Liver (tissue), 9 donors: ENCODE data around the gene TUBA4B. TPM values are rescaled to one million over a fixed set of nuclear protein-coding genes. Genes with fewer than 3 reads are reported as not detected.

Experiments
- DNase-seq: peaks from one replicate; pipeline ENCODE4 v3.0.0-alpha.2; 2017; ENCODE audit warnings: low spot score
- H3K27ac ChIP-seq, 2 donors: one replicate each; pipeline ENCODE4 v1.7.0; 2013; ENCODE audit warnings: inconsistent platforms in 2 of 2, low read length in 2 of 2, control low read depth in 1 of 2, low read depth in 1 of 2, mild to moderate bottlenecking in 1 of 2
- H3K27me3 ChIP-seq, 4 donors: one replicate each; pipeline versions ENCODE4 v1.6.1 to v1.7.0; 2013; ENCODE audit warnings: low read length in 3 of 4, inconsistent platforms in 1 of 4, mild to moderate bottlenecking in 1 of 4, moderate library complexity in 1 of 4; ENCODE audit not compliant: control insufficient read depth in 4 of 4, insufficient read depth in 4 of 4
- H3K36me3 ChIP-seq, 4 donors: one replicate each; pipeline versions ENCODE4 v1.6.1 to v1.7.0; 2013; ENCODE audit warnings: low read length in 3 of 4, mild to moderate bottlenecking in 3 of 4, low read depth in 1 of 4, moderate library complexity in 1 of 4; ENCODE audit not compliant: control insufficient read depth in 4 of 4, insufficient read depth in 3 of 4
- H3K4me1 ChIP-seq, 4 donors: one replicate each; pipeline versions ENCODE4 v1.6.1 to v1.7.0; 2013; ENCODE audit warnings: low read length in 3 of 4, mild to moderate bottlenecking in 3 of 4, moderate library complexity in 1 of 4; ENCODE audit not compliant: control insufficient read depth in 4 of 4, insufficient read depth in 4 of 4
- H3K4me3 ChIP-seq, 3 donors: one replicate each; pipeline versions ENCODE4 v1.6.1 to v1.7.0; 2013; ENCODE audit warnings: low read length in 3 of 3, control low read depth in 1 of 3, low read depth in 1 of 3, mild to moderate bottlenecking in 1 of 3
- H3K9ac ChIP-seq, 2 donors: one replicate each; pipeline ENCODE4 v1.7.0; 2013; ENCODE audit warnings: low read length in 2 of 2, mild to moderate bottlenecking in 2 of 2, moderate library complexity in 2 of 2, control low read depth in 1 of 2, low read depth in 1 of 2
- H3K9me3 ChIP-seq, 4 donors: one replicate each; pipeline versions ENCODE4 v1.6.1 to v1.7.0; 2013; ENCODE audit warnings: low read length in 3 of 4; ENCODE audit not compliant: control insufficient read depth in 4 of 4
- ATF3 ChIP-seq: IDR thresholded peaks from 2 replicates; pipeline ENCODE4 v1.6.1; 2016; ENCODE audit warnings: antibody characterized with exemption
- EGR1 ChIP-seq, 2 donors: IDR thresholded peaks; 2 replicates each; pipeline ENCODE4 v1.6.1; 2016 to 2018; ENCODE audit warnings: antibody characterized with exemption in 2 of 2, low read depth in 2 of 2
- FOXA1 ChIP-seq: IDR thresholded peaks from 2 replicates; pipeline ENCODE4 v1.6.1; 2016; ENCODE audit warnings: antibody characterized with exemption
- FOXA2 ChIP-seq: IDR thresholded peaks from 2 replicates; pipeline ENCODE4 v1.6.1; 2016; ENCODE audit warnings: antibody characterized with exemption
- GABPA ChIP-seq, 2 donors: IDR thresholded peaks in 1 of 2; conservative IDR thresholded peaks in 1 of 2; 2 replicates each; pipeline ENCODE4 v1.6.1; 2016; ENCODE audit warnings: antibody characterized with exemption in 2 of 2, mild to moderate bottlenecking in 1 of 2, moderate library complexity in 1 of 2
- HNF4A ChIP-seq, 2 donors: conservative IDR thresholded peaks; 2 replicates each; pipeline ENCODE4 v1.6.1; 2016; ENCODE audit warnings: antibody characterized with exemption in 2 of 2, mild to moderate bottlenecking in 2 of 2
- HNF4G ChIP-seq: IDR thresholded peaks from 2 replicates; pipeline ENCODE4 v1.6.1; 2016; ENCODE audit warnings: antibody characterized with exemption
- JUND ChIP-seq, 2 donors: IDR thresholded peaks; 2 replicates each; pipeline ENCODE4 v1.6.1; 2016; ENCODE audit warnings: antibody characterized with exemption in 2 of 2
- MAX ChIP-seq: IDR thresholded peaks from 2 replicates; pipeline ENCODE4 v1.6.1; 2016; ENCODE audit warnings: antibody characterized with exemption
- NR2F2 ChIP-seq: IDR thresholded peaks from 2 replicates; pipeline ENCODE4 v1.6.1; 2016; ENCODE audit warnings: antibody characterized with exemption
- RAD21 ChIP-seq, 2 donors: IDR thresholded peaks; 2 replicates each; pipeline ENCODE4 v1.6.1; 2016; ENCODE audit warnings: antibody characterized with exemption in 2 of 2, mild to moderate bottlenecking in 2 of 2
- REST ChIP-seq: IDR thresholded peaks from 2 replicates; pipeline ENCODE4 v1.6.1; 2016; ENCODE audit warnings: antibody characterized with exemption, mild to moderate bottlenecking
- RXRA ChIP-seq, 2 donors: IDR thresholded peaks; 2 replicates each; pipeline ENCODE4 v1.6.1; 2017 to 2018; ENCODE audit warnings: antibody characterized with exemption in 2 of 2, mild to moderate bottlenecking in 1 of 2
- SP1 ChIP-seq: IDR thresholded peaks from 2 replicates; pipeline ENCODE4 v1.6.1; 2018; ENCODE audit warnings: antibody characterized with exemption, mild to moderate bottlenecking
- TAF1 ChIP-seq: conservative IDR thresholded peaks from 2 replicates; pipeline ENCODE4 v1.6.1; 2016; ENCODE audit warnings: antibody characterized with exemption, mild to moderate bottlenecking
- YY1 ChIP-seq: IDR thresholded peaks from 2 replicates; pipeline ENCODE4 v1.6.1; 2016; ENCODE audit warnings: antibody characterized with exemption, mild to moderate bottlenecking
- WGBS: extraction: QIAGEN DNeasy Blood & Tissue Kit; methylation state at CpG from one replicate; pipeline ENCODE4 v1.1.7; 2013; 5-methylcytosine and 5-hydroxymethylcytosine counted together
- polyA plus RNA-seq, 2 donors: library from polyadenylated mRNA; stranded (reverse) in 1 of 2; unstranded in 1 of 2; fragments of 200-250 nt in 1 of 2; fragments of >200 nt in 1 of 2; fragmentation: Nextera tagmentation in 1 of 2; extraction: Ambion mirVana in 1 of 2; gene quantifications; one replicate each; pipeline versions ENCODE4 v1.2.1 to v1.2.3, GENCODE V29; 2013 to 2015
- total RNA-seq, 2 donors: library from RNA; depleted of rRNA; stranded (reverse); fragments of >200 nt; gene quantifications; one replicate each; pipeline ENCODE4 v1.2.3, GENCODE V29; 2014
- TF ChIP-seq, protein P1 (sequence below): fragments of 150-350 bp; IDR thresholded peaks from 2 replicates; pipeline ENCODE4 v1.5.1; 2017; ENCODE audit warnings: improper control_type of control experiment, low read depth, low read length; ENCODE audit not compliant: missing input control
- TF ChIP-seq, protein P2 (sequence below): IDR thresholded peaks from 2 replicates; pipeline ENCODE4 v1.6.1; 2016; ENCODE audit warnings: antibody characterized with exemption
- donor health status: healthy.
- donor health status: healthy.
- donor health status: healthy.
- donor health status: healthy.
- donor health status: healthy.

Gene TUBA4B
- total and polyA plus RNA-seq, 4 donors, result 0.08 to 0.20 (median 0.19) TPM; not detected in 1

DNA sequence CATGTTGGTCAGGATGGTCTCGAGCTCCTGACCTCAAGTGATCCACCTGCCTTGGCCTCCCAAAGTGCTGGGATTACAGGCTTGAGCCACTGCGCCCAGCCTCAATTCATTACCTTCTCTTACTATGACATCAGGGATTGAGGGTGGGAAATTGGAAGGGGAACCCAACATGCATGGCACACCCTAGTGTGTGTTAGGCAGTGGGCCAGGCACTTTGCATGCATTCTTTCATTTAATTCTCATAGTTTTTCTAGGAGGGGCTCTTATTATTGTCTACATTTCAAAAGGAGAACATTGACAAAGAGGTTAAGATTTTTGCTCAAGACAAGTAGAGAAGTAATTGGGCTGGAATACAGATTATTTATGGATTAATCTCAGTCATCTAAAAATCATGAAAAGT is 15.3 kb downstream of the TUBA4B start:
- TF ChIP-seq YY1 (no peak), FOXA2 (no peak), FOXA1 (no peak), GABPA (IDR thresholded peaks at IDR 0.05 in 1 of 2, conservative IDR thresholded peaks at IDR 0.05 in 1 of 2) (no peak)
- H3K4me3 ChIP-seq, result no peak overlapping the region
- WGBS, result 91% methylated on average over 2 of the region's 2 CpGs
- no peak overlapping the region for H3K9ac ChIP-seq
- DNase-seq, result no peak
- no peaks in the 10 kb centered on the region for H3K9me3 ChIP-seq
- H3K27ac ChIP-seq, result no peak overlapping the region
- no peaks in the 10 kb centered on the region for H3K36me3 ChIP-seq
- H3K4me1 ChIP-seq, result peaks cover 6 to 16% (median 12%) of the 10 kb centered on the region in 4 donors
- H3K27me3 ChIP-seq, result no peaks in the 10 kb centered on the region

DNA sequence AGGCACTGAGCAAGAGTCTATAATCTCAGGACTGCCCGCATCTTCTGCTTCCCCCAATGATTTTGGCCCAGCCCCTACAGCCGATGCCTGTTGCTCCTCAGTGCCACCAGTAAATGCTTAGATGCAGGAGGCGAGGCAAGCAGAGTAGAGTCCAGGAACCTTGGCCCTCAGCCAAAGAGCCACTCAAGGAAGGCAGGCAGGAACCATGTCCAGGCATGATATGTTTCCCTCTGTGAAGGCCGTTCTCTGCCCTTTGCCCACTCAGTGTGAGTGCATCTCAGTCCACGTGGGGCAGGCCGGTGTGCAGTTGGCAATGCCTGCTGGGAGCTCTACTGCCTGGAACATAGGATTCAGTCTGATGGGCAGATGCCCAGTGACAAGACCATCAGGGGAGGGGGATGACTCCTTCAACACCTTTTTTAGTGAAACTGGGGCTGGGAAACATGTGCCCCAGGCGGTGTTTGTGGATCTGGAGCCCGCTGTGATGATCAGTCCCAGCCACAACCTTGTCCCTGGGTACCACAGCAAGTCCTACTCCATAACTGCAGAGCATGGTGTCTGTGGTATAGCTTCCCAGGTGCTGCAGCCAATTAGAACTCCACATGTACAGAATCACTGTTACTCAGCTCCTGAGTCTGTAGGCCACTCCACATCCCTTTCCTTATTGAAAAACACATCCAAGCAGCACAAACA is 16.5 kb downstream of the TUBA4B start:
- Histone ChIP-seq H3K36me3 (no peaks in the 10 kb centered on the region), H3K9ac (no peak overlapping the region), H3K27ac (no peak overlapping the region), H3K27me3 (no peaks in the 10 kb centered on the region), H3K4me1 (peaks cover 6 to 16% (median 12%) of the 10 kb centered on the region in 4 donors), H3K9me3 (no peaks in the 10 kb centered on the region), H3K4me3 (no peak overlapping the region)
- 44% methylated on average over 8 of the region's 8 CpGs for WGBS
- TF ChIP-seq NR2F2 (no peak), MAX (peak; percentile 41), JUND (IDR thresholded peaks at IDR 0.05) (no peak), EGR1 (IDR thresholded peaks at IDR 0.05; ENCODE audit: low read depth in 2 of 2) (peak in 1 of 2 donors; percentile 14), TAF1 (no peak), RAD21 (IDR thresholded peaks at IDR 0.05) (peak in 1 of 2 donors; percentile 45), FOXA2 (no peak), FOXA1 (no peak), ATF3 (no peak), HNF4A (conservative IDR thresholded peaks at IDR 0.05) (peak; percentile 85 to 88), GABPA (IDR thresholded peaks at IDR 0.05 in 1 of 2, conservative IDR thresholded peaks at IDR 0.05 in 1 of 2) (peak in 1 of 2 donors; percentile 20), SP1 (peak; percentile 83), REST (no peak), YY1 (peak; percentile 36), HNF4G (peak; percentile 67), RXRA (IDR thresholded peaks at IDR 0.05) (peak; percentile 79 to 85)
- TF ChIP-seq, protein P1, sequence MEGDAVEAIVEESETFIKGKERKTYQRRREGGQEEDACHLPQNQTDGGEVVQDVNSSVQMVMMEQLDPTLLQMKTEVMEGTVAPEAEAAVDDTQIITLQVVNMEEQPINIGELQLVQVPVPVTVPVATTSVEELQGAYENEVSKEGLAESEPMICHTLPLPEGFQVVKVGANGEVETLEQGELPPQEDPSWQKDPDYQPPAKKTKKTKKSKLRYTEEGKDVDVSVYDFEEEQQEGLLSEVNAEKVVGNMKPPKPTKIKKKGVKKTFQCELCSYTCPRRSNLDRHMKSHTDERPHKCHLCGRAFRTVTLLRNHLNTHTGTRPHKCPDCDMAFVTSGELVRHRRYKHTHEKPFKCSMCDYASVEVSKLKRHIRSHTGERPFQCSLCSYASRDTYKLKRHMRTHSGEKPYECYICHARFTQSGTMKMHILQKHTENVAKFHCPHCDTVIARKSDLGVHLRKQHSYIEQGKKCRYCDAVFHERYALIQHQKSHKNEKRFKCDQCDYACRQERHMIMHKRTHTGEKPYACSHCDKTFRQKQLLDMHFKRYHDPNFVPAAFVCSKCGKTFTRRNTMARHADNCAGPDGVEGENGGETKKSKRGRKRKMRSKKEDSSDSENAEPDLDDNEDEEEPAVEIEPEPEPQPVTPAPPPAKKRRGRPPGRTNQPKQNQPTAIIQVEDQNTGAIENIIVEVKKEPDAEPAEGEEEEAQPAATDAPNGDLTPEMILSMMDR, result peak; percentile 3
- TF ChIP-seq, protein P2, sequence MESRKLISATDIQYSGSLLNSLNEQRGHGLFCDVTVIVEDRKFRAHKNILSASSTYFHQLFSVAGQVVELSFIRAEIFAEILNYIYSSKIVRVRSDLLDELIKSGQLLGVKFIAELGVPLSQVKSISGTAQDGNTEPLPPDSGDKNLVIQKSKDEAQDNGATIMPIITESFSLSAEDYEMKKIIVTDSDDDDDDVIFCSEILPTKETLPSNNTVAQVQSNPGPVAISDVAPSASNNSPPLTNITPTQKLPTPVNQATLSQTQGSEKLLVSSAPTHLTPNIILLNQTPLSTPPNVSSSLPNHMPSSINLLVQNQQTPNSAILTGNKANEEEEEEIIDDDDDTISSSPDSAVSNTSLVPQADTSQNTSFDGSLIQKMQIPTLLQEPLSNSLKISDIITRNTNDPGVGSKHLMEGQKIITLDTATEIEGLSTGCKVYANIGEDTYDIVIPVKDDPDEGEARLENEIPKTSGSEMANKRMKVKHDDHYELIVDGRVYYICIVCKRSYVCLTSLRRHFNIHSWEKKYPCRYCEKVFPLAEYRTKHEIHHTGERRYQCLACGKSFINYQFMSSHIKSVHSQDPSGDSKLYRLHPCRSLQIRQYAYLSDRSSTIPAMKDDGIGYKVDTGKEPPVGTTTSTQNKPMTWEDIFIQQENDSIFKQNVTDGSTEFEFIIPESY, result no peak
- DNase-seq, result no peak
